PC-9 (cell line): Measurements from ENCODE around the gene PPM1H. TPM values are rescaled to one million over a fixed set of nuclear protein-coding genes. Genes with fewer than 3 reads are reported as not detected.

ENCODE experiments used
- BruUV-seq: library from RNA; stranded (reverse); fragments of 400-500 nt; replicated peaks from 2 replicates; lab custom pipeline; 2021; lab: Mats Ljungman, UMichigan
- CTCF ChIA-PET: fragments of 300-600 bp; sonication (Branson Sonifier 250); formaldehyde crosslinking; loops from one replicate; lab custom pipeline; 2022; ENCODE audit warnings: antibody characterized with exemption; lab: Charles Lee
- POLR2A ChIA-PET: fragments of 300-600 bp; sonication (Branson Sonifier 250); formaldehyde crosslinking; loops from one replicate; lab custom pipeline; 2022; ENCODE audit warnings: antibody characterized with exemption; ENCODE audit not compliant: unreplicated experiment; lab: Charles Lee
- DNase-seq, 2 experiments: peaks; one replicate each; pipeline versions ENCODE4 v3.0.0 to v3.0.0-alpha.2; 2015 to 2022; ENCODE audit warnings: mixed read lengths in 1 of 2
- H2AFZ ChIP-seq: fragments of 200-600 bp; sonication (generic); 2 replicates; pipeline ENCODE4 v1.8.1; 2017; ENCODE audit warnings: antibody characterized with exemption
- H3F3A ChIP-seq: fragments of 200-600 bp; sonication (generic); 2 replicates; pipeline ENCODE4 v1.8.1; 2017; ENCODE audit warnings: antibody characterized with exemption, mild to moderate bottlenecking, low read depth; ENCODE audit not compliant: insufficient read depth
- H3K27ac ChIP-seq: fragments of 200-600 bp; sonication (generic); 2 replicates; pipeline ENCODE4 v1.6.1; 2016; ENCODE audit warnings: mixed run types
- H3K27me3 ChIP-seq: fragments of 200-600 bp; sonication (generic); 2 replicates; pipeline ENCODE4 v1.6.1; 2016; ENCODE audit warnings: low read depth, mixed run types; ENCODE audit not compliant: insufficient read depth
- H3K36me3 ChIP-seq: fragments of 200-600 bp; sonication (generic); 2 replicates; pipeline ENCODE4 v1.6.1; 2016; ENCODE audit warnings: low read depth, mixed run types
- H3K4me1 ChIP-seq: fragments of 200-600 bp; sonication (generic); replicated peaks from 2 replicates; pipeline ENCODE4 v1.6.1; 2016; ENCODE audit warnings: mixed run types; ENCODE audit not compliant: insufficient read depth
- H3K4me2 ChIP-seq: fragments of 200-600 bp; sonication (generic); 2 replicates; pipeline ENCODE4 v1.6.1; 2017; ENCODE audit warnings: mixed run types
- H3K4me3 ChIP-seq: fragments of 200-600 bp; sonication (generic); 2 replicates; pipeline ENCODE4 v1.6.1; 2016; ENCODE audit warnings: mixed run types
- H3K79me2 ChIP-seq: fragments of 200-600 bp; sonication (generic); 2 replicates; pipeline ENCODE4 v1.6.1; 2017; ENCODE audit warnings: low read depth, mixed run types
- H3K9me2 ChIP-seq: fragments of 200-600 bp; sonication (generic); 2 replicates; pipeline ENCODE4 v1.8.1; 2017; ENCODE audit warnings: mild to moderate bottlenecking; ENCODE audit not compliant: insufficient read depth
- H3K9me3 ChIP-seq: fragments of 200-600 bp; sonication (generic); 2 replicates; pipeline ENCODE4 v1.8.1; 2016; ENCODE audit warnings: low read depth; ENCODE audit not compliant: insufficient read depth
- H4K20me1 ChIP-seq: fragments of 200-600 bp; sonication (generic); 2 replicates; pipeline ENCODE4 v1.8.1; 2017; ENCODE audit not compliant: insufficient read depth
- CTCF ChIP-seq: fragments of 200-600 bp; sonication (generic); conservative IDR thresholded peaks from 2 replicates; pipeline ENCODE4 v1.6.1; 2017; ENCODE audit warnings: mixed run types, antibody characterized with exemption, mild to moderate bottlenecking, moderate library complexity
- EZH2 ChIP-seq: fragments of 200-600 bp; sonication (generic); IDR thresholded peaks from 2 replicates; pipeline ENCODE4 v1.8.0; 2017; ENCODE audit warnings: antibody characterized with exemption, low read depth
- intact Hi-C: fragments of 100-400 bp; cut with micrococcal nuclease; formaldehyde crosslinking; loops from one replicate; pipeline ENCODE4 v1.10.0; 2022; ENCODE audit not compliant: unreplicated experiment
- total RNA-seq: library from RNA; stranded (reverse); gene quantifications from 2 replicates; pipeline ENCODE4 v1.2.3, GENCODE V29; 2021

Gene PPM1H
- total RNA-seq, 1 experiment from 2014 or later: 11.4 TPM

- intact Hi-C loops: no loop called here
- H3K36me3 ChIP-seq: no peaks in the 10 kb centered on the region
- no peaks in the 10 kb centered on the region for H3K9me2 ChIP-seq
- no peak overlapping the region for H3K4me2 ChIP-seq
- no peak overlapping the region for H2AFZ ChIP-seq
- H3K79me2 ChIP-seq: no peaks in the 10 kb centered on the region
- H3F3A ChIP-seq: no peaks in the 10 kb centered on the region
- H4K20me1 ChIP-seq: no peaks in the 10 kb centered on the region
- no peak for TF ChIP-seq EZH2
- no peak for TF ChIP-seq CTCF
- H3K4me1 ChIP-seq: peaks cover 19% of the 10 kb centered on the region
- no TSS peak for BruUV-seq
- CTCF ChIA-PET: no interaction called here
- no peak overlapping the region for H3K4me3 ChIP-seq
- H3K9me3 ChIP-seq: no peaks in the 10 kb centered on the region
- no peak overlapping the region for H3K27ac ChIP-seq
- no peaks in the 10 kb centered on the region for H3K27me3 ChIP-seq
- no peak for DNase-seq
- POLR2A ChIA-PET: no interaction called here
These were observed 222.0 kb downstream of the PPM1H start for GRCh38 chr12:62712681-62713573.

- Histone ChIP-seq H4K20me1 (no peaks in the 10 kb centered on the region), H2AFZ (no peak overlapping the region), H3K4me2 (no peak overlapping the region), H3K27me3 (no peaks in the 10 kb centered on the region), H3K4me1 (peaks cover 7% of the 10 kb centered on the region), H3K9me3 (no peaks in the 10 kb centered on the region), H3K9me2 (no peaks in the 10 kb centered on the region), H3K4me3 (no peak overlapping the region), H3K27ac (no peak overlapping the region), H3K79me2 (no peaks in the 10 kb centered on the region), H3F3A (no peaks in the 10 kb centered on the region), H3K36me3 (no peaks in the 10 kb centered on the region)
- ChIA-PET CTCF (no interaction called here), POLR2A (no interaction called here)
- TF ChIP-seq CTCF: no peak
- TF ChIP-seq EZH2: no peak
- no TSS peak for BruUV-seq
- intact Hi-C loops: no loop called here
- no peak for DNase-seq
These were observed 223.2 kb downstream of the PPM1H start for GRCh38 chr12:62711631-62712241.

GRCh38 chr12:62709311-62709710 is 225.6 kb downstream of the PPM1H start:
- intact Hi-C loops: no loop called here
- H3K27me3 ChIP-seq: no peaks in the 10 kb centered on the region
- H3K79me2 ChIP-seq: no peaks in the 10 kb centered on the region
- no peaks in the 10 kb centered on the region for H3K36me3 ChIP-seq
- no TSS peak for BruUV-seq
- H3K9me3 ChIP-seq: no peaks in the 10 kb centered on the region
- H2AFZ ChIP-seq: no peak overlapping the region
- no peak overlapping the region for H3K27ac ChIP-seq
- H3K4me2 ChIP-seq: no peak overlapping the region
- H4K20me1 ChIP-seq: no peaks in the 10 kb centered on the region
- H3K9me2 ChIP-seq: no peaks in the 10 kb centered on the region
- no peak overlapping the region for H3K4me3 ChIP-seq
- H3K4me1 ChIP-seq: no peaks in the 10 kb centered on the region; the same call in 1 of the 2 replicates
- TF ChIP-seq EZH2: no peak
- TF ChIP-seq CTCF: no peak
- CTCF ChIA-PET: no interaction called here
- POLR2A ChIA-PET: no interaction called here
- H3F3A ChIP-seq: no peaks in the 10 kb centered on the region
- DNase-seq: no peak
